Stromal cell of bone marrow (primary cell): ENCODE data around the gene NCOA5.
"Not testable (repeated sequence)": the region's sequence is repeated elsewhere in the genome, so short reads cannot be mapped to it uniquely, and the experiment has no call there.

Experiments
- DNase-seq: peaks from one replicate; pipeline ENCODE4 v3.0.0-alpha.2; 2012; ENCODE audit warnings: low read depth

NCOA5 gene

DNA sequence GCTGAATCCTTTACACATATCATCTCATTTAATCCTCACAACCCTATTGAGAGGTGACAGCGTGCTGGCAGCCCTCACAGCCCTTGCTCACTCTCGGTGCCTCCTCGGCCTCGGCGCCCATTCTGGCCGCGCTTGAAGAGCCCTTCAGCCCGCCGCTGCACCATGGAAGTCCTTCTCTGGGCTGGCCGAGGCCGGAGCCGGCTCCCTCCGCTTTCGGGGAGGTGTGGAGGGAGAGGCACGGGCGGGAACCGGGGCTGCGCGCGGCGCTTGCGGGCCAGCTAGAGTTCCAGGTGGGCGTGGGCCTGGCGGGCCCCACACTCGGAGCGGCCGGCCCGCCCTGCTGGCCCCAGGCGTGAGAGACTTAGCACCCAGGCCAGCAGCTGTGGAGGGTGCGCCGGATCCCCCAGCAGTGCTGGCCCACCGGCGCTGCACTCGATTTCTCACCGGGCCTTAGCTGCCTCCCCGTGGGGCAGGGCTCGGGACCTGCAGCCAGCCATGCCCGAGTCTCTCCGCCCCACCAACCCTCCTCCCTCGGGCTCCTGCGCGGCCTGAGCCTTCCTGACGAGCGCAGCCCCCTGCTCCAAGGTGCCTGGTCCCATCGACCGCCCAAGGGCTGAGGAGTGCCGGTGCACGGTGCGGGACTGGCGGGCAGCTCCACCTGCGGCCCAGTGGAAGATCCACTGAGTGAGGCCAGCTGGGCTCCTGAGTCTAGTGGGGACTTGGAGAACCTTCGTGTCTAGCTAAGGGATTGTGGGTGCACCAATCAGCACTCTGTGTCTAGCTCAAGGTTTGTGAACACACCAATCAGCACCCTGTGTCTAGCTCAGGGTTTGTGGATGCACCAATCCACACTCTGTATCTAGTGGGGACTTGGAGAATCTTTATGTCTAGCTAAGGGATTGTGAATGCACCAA lies 2.1 kb upstream of the NCOA5 start:
- DNase-seq, result not testable (repeated sequence)

DNA sequence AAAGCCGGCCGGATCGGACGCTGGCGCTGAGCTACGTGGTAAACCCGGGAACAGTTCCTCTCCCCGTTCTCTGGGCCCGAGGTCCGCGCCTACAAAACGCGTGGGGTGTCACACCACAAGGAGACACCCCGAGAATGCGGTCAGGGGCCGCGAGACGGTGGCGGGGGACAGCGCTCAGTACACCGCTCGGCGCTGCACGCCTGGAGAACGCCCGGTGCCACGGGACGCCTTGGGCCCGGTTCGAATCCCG lies 670 bp downstream of the NCOA5 start:
- no peak for DNase-seq

DNA sequence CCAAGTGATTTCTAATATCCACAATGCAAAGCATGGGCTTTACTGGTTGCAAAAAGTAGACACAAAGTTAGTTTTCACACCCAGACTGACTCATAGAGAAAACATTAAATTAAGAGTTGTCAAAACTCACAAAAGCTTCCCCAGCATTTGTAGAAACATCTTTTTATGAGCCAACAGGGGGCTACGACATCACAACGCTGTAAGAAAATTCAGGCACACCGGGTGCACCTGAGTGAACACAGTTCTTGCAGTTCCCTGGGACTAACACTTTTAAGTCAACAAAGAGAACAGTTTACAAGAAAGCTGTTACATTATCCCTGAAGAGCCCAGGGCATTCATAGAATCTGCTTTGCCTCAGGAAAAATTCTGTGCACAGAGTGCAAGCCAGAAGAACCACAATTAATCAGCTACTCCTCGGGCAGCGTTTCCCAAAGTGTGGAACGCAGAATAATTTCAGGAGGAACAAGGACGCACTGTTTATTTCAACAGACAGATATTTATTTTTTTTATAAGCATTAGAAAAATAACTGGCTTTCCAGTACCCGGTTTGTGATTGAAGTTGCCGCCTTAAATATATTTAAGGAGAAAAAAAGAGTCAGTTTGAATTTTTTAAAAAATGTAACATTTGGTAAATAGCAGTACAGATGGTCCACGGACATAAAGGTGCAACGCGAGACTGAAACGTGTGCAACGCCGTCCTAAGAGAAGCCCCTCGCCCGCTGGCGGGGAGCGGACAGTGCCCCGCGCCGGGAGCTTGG lies 1.2 kb downstream of the NCOA5 start:
- DNase-seq, result no peak

DNA sequence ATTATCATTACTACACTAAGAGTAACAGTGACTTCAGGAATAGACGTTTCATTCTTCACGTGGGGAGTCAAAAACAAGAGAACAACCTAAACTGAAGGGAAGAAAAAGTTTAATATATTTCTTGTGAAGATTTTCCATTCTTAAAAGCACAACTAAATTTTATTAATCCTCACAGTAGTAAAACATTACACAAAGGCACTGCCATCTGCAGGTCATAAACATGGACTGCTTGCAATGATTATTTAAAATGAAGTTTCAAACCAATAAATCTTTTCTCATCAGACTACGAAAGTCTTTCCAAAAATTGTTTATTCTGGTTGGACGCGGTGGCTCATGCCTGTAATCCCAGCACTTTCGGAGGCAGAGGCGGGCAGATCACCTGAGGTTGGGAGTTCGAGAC lies 2.6 kb downstream of the NCOA5 start:
- DNase-seq, result no peak

DNA sequence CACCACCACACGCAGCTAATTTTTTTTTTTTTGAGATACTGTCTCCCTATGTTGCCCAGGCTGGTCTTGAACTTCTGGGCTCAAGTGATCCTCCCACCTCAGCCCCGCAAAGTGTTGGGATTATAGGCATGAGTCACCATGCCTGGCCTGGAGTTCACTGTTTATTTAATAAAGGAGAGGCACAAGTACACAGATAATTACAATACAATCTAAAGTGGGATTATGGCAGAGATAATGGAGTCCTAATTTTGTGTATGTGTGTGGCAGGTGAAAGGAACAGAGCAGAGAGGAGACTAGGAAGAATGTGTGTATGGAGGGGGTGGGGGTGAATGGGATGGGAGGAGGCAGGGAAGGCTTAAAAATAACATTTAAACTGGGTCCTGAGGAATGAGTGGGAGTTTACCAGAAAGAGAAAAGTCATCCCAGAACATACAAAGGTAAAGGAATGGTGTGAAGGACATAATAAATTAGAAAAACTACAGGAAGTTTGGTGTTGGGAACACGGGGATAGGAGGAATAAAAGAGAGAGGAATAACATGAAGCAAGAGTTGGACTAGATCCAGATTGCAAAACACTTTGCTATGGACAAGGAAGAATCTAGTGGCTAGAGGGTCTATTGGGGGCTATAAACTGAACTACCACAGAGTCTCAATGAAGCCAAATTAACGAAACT lies 4.4 kb downstream of the NCOA5 start:
- no peak for DNase-seq

DNA sequence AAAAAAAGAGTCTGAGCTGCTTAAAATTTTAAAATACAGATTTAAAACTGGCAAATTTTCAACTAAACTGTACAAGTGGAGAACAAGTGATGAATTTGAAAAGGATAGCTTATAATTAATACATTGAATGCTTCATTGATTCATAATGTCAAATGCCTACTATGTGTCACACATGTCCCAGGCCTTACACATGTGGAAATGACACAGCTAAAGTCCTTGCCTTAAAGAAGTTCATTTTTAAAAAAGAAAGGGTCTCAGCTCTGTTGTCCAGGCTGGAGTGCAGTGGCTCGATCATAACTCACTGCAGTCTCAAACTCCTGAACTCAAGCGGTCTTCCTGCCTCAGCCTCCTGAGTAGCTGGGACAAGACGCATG lies 5.0 kb downstream of the NCOA5 start:
- no peak for DNase-seq

DNA sequence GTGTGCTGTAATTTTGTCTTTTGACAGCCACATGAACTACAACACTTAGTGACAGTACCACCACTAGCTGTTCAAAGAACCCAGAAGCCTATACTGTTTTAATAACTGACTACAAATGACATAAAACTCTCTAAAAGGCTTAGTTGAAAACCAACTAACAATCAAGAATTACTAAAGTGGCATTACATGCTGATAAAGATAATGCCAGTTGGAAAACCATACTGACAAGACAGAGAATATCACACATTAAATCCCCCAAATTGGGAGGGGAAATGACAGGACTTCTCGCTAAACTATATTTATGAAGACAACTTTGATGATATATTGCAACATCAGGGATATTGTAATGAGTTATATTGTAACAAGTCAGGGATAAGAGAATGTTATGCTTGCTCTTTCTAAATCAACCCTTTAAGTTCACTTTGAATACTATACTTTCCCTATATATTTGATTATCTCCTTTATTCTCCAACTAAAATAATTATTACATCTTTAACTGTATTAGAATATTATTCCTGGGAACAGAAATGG lies 6.2 kb downstream of the NCOA5 start:
- DNase-seq, result no peak

DNA sequence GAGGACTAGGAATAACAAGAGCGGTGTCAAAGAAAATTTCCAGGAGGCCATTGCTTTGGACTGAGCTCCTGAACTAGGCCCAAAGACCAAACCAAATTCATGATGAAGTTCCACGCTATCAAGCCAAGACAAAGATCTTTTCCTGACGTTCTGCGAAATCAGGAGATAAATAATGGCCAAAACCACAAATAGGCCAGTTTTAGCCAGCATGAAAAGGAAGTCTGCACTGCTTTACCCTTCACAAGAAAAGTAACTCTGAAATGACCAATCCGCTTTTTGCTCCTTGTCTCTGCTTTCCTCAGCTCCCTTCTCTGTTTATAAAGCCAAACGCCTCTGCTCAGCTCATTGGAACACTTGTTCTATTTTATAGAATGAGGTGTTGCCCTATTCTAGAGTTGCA lies 6.7 kb downstream of the NCOA5 start:
- DNase-seq, result no peak

DNA sequence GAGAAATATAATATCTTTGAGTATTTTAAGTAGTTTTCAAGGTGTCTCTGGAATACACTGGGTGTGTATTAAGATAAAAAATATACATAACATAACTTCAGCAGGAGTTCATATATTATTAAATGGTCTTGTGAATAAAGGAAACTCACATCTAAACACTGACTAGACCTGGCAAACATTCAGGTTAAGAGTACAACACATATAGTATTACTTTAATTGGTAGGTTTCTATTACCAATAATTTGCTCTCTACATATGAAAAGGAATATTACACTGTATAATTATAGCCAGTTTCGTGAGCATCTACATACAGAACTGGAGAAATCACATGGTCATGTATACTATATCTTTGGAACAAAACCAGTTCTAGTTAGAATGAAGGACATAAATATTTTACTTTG lies 8.7 kb downstream of the NCOA5 start:
- no peak for DNase-seq

DNA sequence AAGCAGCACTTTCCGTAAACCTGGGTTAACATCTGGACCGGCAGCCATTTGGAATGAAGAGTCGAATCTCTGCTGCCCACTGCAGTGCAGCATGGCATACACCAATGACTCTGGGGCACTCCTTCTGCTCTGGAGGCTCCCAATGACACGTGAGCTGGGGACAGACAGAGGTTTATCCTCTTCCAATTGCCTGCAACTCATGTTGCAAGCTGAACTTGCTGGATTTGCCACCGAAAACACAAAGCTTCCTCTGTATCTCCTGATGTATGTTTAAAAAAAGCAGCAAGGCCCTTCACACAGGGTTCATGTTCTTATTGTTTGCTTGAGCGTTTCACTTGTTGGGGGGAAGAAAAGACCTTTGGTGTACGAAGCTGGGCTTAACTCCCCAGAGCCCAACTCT lies 10.8 kb downstream of the NCOA5 start:
- DNase-seq, result no peak

DNA sequence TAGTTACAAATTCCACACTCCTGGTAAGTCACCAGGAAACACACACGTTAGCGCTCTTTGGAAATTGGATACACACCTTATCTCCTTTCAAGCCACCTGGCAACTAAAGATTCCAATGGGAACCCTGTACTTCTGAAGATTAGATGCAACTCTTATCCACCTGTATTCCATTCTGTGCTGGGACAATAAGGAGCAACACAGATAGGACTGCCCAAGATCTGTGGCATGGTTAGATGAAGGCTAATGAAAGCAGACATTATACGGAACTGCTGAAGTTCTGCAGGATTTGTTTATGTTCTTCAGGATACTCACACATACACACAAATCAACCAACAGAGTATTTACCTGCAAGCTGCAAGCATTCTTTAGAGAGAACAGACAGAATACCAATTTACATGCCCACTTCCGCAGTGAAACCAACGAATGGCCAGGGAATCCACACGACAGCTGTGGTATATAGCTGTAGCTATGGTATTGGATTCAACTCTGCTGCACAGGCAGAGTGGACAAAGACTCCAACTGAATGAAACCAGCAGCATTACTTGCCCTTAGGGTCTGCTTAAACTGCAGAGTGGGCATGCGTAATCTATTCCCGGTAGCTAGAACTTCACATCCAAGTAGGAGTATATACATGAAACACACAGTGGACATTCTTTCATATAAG lies 12.0 kb downstream of the NCOA5 start:
- no peak for DNase-seq

DNA sequence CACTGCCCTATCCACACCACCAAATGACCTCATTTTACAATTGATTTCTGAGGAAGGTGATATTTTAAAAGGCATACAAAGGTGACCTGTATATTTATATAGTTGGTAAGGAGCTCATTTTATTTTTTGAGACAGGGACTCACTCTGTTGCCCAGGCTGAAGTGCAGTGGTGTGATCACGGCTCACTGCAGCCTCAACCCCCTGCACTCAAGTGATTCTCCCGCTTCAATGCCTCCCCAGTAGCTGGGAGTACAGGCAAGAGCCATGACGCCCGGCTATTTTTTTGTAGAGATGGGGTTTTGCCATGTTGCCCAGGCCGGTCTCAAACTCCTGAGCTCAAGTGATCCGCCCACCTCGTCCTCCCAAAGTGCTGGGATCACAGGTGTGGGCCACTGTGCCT lies 13.0 kb downstream of the NCOA5 start:
- DNase-seq, result no peak

DNA sequence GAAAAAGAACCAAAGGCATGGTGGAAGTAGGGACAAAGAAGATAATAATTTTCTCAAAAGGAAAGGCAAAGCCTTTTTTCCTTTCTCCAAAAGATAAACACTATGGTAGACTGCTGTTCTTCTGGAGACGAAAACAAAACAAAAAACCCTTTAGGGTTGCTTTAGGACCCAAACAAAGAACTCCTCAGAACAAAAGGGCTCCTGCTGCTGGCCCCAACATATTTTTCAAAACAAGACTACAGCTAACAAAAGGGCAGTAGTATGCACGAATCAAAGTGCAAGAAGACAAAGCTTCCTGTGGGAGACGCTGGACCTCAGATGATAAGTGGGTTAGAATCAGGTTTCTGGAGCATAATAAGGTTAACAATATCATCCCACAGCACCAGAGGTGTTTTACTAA lies 15.8 kb downstream of the NCOA5 start:
- DNase-seq, result no peak

DNA sequence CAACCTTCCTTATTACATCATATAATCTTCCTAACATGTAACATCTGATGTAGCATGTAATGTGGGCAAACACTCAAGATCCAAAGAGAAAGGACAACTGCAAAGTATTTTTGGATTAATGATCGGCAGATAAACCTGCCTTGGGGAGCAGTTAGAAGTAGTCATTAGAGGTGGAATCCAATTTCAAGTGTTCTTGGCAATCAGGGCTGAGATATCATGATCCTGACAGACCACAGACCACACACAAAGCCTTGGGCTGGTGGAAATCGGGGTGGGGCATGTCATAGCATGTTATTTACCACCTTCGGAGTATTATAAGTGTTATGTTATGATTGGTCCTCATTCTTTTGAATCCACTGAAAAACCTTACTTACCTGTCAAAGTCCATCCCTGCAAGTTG lies 16.3 kb downstream of the NCOA5 start:
- no peak for DNase-seq

DNA sequence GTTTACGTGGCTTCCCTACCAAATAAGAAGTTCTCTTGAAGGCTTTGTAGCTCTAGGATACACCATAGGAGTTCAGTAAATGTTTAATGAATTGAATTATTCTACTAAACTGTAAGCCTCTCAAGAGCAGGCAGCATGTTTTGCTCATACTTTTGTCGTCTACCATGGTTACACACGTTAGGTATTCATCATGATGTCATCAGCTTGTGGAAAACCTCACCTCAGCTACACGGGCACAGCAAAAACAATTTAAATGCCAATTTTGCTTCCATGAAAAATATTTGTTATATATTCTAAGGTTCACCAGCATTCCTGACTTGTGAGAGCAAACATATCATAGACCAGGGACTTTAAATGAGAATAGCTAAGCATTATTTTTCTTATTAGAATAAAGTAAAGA lies 16.7 kb downstream of the NCOA5 start:
- no peak for DNase-seq

DNA sequence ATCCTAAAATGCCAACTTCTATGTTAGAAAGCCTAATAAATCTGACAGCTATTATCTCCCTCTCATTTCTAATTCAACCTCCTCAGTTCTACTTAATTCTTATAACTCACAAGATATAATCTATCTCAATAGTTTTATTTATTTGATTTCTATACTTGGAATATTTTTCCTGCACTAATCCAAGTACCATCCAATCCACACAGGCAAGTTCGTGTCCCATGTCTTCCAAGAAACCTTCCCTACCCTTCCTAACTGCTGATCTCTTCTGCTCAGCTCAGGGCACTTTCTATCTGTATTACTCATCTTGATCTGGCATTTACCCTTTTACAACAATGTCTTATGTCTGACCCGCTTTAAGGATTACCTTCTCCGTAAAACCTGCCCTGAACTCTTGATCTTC lies 18.2 kb downstream of the NCOA5 start:
- no peak for DNase-seq

DNA sequence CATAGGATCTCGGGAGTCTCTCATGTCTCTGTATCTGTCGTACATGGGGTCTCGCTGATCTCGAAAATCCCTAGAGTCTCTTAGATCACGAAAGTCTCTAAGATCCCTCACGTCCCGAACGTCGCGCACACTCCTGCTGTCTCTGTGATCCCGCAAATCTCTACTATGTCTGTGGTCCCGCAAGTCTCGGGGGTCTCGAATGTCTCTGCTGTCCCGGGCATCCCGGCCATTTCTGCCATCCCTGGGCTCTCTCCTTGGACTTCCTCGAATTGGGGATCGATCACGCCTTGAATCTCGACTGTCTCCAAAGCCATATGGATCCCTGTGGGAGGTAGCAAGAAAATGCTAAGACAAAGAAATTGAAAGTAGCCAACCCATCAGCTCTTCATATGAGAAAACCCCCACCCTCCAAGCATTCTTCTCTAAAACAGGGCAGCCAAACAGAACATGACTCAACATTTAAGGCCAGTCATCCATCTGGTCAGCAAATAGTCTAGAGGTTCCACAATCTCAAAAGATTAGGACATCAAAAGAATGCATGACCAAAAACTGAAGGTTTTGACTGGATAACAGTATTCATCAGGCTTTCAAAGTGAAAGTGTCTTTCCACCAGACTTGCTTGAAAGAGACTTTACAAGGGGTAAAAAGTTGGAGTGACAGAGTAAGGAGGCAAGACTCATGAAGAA lies 19.4 kb downstream of the NCOA5 start:
- no peak for DNase-seq

DNA sequence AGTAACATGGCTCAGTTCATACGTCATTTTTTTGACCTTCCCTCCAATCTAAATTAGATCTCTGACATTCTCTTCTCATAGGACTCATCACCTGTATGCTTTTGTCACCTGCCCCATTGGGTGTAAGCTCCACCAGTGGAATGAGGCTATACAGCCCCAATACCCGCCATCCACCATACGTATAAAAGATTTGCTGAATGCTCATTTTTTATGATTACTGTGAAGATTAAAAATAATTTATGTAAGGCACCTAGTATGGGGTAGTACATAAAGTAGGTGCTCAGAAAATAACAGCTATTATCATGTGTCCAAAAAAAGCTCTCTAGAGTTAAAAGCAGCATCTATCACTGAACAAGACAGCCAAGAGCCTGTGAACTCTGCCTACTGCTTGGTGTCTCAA lies 24.1 kb downstream of the NCOA5 start:
- DNase-seq, result no peak

DNA sequence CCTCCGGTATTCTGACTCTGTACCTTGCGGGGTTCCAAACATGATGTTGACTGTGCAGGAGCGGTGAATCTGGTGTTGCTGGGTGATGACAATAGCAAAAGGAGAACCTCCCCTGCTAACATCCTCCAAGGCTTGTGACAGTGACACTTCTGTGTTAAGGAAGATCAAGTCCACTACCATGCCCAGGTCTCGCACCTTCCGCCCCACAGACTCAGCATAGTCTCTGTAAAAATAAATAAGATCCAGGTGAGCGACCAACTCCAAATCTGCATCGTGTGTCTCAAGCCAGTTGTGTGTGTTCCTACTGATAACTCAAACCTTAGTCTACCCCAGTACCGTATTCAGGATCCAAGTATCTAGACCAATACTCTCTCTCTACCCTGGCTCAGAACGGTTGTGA lies 24.8 kb downstream of the NCOA5 start:
- DNase-seq, result no peak

DNA sequence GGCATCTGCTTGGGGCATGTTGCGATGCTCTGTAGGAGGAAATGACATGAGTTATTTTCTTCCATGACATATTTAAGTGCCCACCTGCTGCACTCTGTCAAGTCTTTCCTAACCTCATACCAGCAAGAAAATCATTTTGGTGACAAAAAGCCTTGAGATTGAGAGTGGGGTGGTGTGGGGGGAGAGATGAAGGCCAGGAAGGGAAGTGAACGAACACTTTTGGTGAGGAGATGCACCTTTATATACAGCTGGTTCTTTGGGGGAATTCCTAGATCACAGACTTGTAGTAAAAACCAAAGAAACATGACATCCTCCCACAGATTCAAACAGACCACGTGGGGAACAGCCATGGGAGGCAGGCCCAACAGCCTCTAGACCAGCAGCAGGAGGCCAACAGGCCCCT lies 26.1 kb downstream of the NCOA5 start:
- no peak for DNase-seq

DNA sequence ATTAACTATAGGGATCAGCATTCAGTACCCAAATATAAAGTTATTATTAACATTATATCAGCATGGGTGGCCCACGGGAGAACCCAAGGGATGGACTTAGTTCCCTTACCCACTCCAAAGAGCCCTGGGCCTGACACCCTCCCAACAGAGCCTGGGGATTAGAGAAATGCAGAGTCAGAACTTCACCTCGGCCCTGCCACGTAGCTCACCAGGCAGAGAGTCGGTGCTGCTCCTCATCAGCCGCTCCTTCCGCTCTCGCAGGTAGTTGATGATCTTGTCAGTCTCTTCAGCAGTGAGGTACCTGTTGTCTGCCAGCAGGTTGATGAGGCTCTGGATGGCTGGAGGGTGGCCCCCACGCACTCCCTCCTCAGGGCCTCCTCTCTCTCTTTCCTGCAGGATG lies 26.6 kb downstream of the NCOA5 start:
- DNase-seq, result no peak

DNA sequence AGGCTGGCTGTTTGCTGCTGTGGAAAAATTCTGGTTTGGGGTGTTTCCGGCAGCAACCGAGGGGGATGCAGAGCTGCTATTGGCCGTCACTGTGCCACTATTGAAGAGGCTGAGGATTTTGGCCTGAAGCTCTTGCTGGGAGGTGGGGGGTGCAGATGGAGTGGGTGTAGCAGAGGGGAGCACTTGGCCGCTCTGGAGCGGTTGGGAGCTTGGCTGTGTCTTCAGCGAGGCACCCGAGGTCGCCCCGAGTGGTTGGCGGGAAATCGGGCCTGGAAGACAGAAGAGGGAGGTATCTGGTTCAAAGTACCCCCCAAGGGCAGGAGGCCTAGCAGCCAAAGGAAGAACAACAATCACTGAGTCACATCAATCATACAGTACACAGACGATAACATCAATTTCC lies 27.1 kb downstream of the NCOA5 start:
- DNase-seq, result no peak
